Duodenal mucosa (tissue), 2 donors: ENCODE measurements around the gene EMILIN3.
"Not testable (repeated sequence)": the region's sequence is repeated elsewhere in the genome, so short reads cannot be mapped to it uniquely, and the experiment has no call there.

ENCODE experiments used
- H3K27ac ChIP-seq: one replicate; pipeline ENCODE4 v1.7.0; 2013; ENCODE audit warnings: low read depth, low read length
- H3K27me3 ChIP-seq, 2 donors: one replicate each; pipeline ENCODE4 v1.7.0; 2013; ENCODE audit warnings: low read length in 2 of 2, control low read depth in 1 of 2; ENCODE audit not compliant: insufficient read depth in 2 of 2, control insufficient read depth in 1 of 2
- H3K36me3 ChIP-seq, 2 donors: one replicate each; pipeline ENCODE4 v1.7.0; 2013; ENCODE audit warnings: low read length in 2 of 2, control low read depth in 1 of 2; ENCODE audit not compliant: insufficient read depth in 2 of 2, control insufficient read depth in 1 of 2
- H3K4me1 ChIP-seq, 2 donors: one replicate each; pipeline ENCODE4 v1.7.0; 2013; ENCODE audit warnings: low read length in 2 of 2, control low read depth in 1 of 2; ENCODE audit not compliant: insufficient read depth in 2 of 2, control insufficient read depth in 1 of 2
- H3K4me3 ChIP-seq, 2 donors: one replicate each; pipeline ENCODE4 v1.7.0; 2013; ENCODE audit warnings: low read length in 2 of 2, low read depth in 1 of 2
- H3K9ac ChIP-seq, 2 donors: one replicate each; pipeline ENCODE4 v1.7.0; 2013; ENCODE audit warnings: low read length in 2 of 2, low read depth in 1 of 2
- H3K9me3 ChIP-seq, 2 donors: one replicate each; pipeline ENCODE4 v1.7.0; 2013; ENCODE audit warnings: low read length in 2 of 2, control low read depth in 1 of 2; ENCODE audit not compliant: control insufficient read depth in 1 of 2

Gene EMILIN3

GRCh38 chr20:41320976-41321375, 45.6 kb downstream of the EMILIN3 start:
- Histone ChIP-seq H3K4me3 (no peak overlapping the region), H3K27ac (no peak overlapping the region), H3K36me3 (no peaks in the 10 kb centered on the region), H3K9ac (no peak overlapping the region), H3K4me1 (peaks cover 13 to 25% of the 10 kb centered on the region in 2 donors), H3K27me3 (no peaks in the 10 kb centered on the region), H3K9me3 (no peaks in the 10 kb centered on the region)

- Histone ChIP-seq H3K4me1 (peaks cover 15 to 26% of the 10 kb centered on the region in 2 donors), H3K9me3 (no peaks in the 10 kb centered on the region), H3K9ac (no peak overlapping the region), H3K27ac (no peak overlapping the region), H3K4me3 (no peak overlapping the region), H3K27me3 (no peaks in the 10 kb centered on the region), H3K36me3 (no peaks in the 10 kb centered on the region)
These were observed 46.2 kb downstream of the EMILIN3 start for GRCh38 chr20:41320441-41320840.

GRCh38 chr20:41318271-41318649, 48.4 kb downstream of the EMILIN3 start:
- H3K9me3 ChIP-seq: no peaks in the 10 kb centered on the region
- no peaks in the 10 kb centered on the region for H3K27me3 ChIP-seq
- peak overlapping the region; percentile 84 for H3K27ac ChIP-seq
- no peaks in the 10 kb centered on the region for H3K36me3 ChIP-seq
- peak overlapping the region; percentile 72 to 88 for H3K4me3 ChIP-seq
- peak overlapping the region; percentile 48 to 56 for H3K9ac ChIP-seq
- peaks cover 15 to 26% of the 10 kb centered on the region in 2 donors for H3K4me1 ChIP-seq

- Histone ChIP-seq H3K27ac (peak within 1 kb of the TSS; percentile 84), H3K4me3 (peak within 1 kb of the TSS; percentile 74 to 88), H3K4me1 (peaks cover 15 to 26% of the 10 kb centered on the region in 2 donors), H3K9ac (peak within 1 kb of the TSS; percentile 78 to 83), H3K36me3 (no peaks in the 10 kb centered on the region), H3K9me3 (no peaks in the 10 kb centered on the region), H3K27me3 (no peaks in the 10 kb centered on the region)
These were observed 48.9 kb downstream of the EMILIN3 start, which contains the start of gene ZHX3 for GRCh38 chr20:41317546-41318270. Gene ZHX3, minus strand, starts transcription at chr20:41317731. Its CDS starts 112,815 bp downstream, at chr20:41204916.

GRCh38 chr20:41316602-41317545, 49.7 kb downstream of the EMILIN3 start:
- Histone ChIP-seq H3K4me1 (peaks cover 12 to 26% of the 10 kb centered on the region in 2 donors), H3K27ac (peak overlapping the region; percentile 76), H3K27me3 (no peaks in the 10 kb centered on the region), H3K9ac (peak overlapping the region; percentile 78 to 83), H3K9me3 (no peaks in the 10 kb centered on the region), H3K36me3 (no peaks in the 10 kb centered on the region), H3K4me3 (peak overlapping the region; percentile 74 to 88)

GRCh38 chr20:41316051-41316450, 50.6 kb downstream of the EMILIN3 start:
- Histone ChIP-seq H3K4me1 (peaks cover 11 to 26% of the 10 kb centered on the region in 2 donors), H3K4me3 (peak overlapping the region; percentile 74 to 88)

GRCh38 chr20:41314386-41314785, 52.2 kb downstream of the EMILIN3 start:
- H3K9me3 ChIP-seq: no peaks in the 10 kb centered on the region
- H3K4me3 ChIP-seq: no peak overlapping the region
- H3K4me1 ChIP-seq: peaks cover 13 to 26% of the 10 kb centered on the region in 2 donors
- H3K36me3 ChIP-seq: no peaks in the 10 kb centered on the region
- H3K9ac ChIP-seq: no peak overlapping the region
- no peak overlapping the region for H3K27ac ChIP-seq
- no peaks in the 10 kb centered on the region for H3K27me3 ChIP-seq

More at GRCh38 chr20:41316051-41316450, 50.6 kb downstream of the EMILIN3 start:
- no peak overlapping the region for H3K9ac ChIP-seq
- H3K27ac ChIP-seq: no peak overlapping the region
- H3K9me3 ChIP-seq: no peaks in the 10 kb centered on the region
- H3K36me3 ChIP-seq: no peaks in the 10 kb centered on the region
- no peaks in the 10 kb centered on the region for H3K27me3 ChIP-seq

- peaks cover 26 to 34% of the 10 kb centered on the region in 2 donors for H3K4me1 ChIP-seq
- not testable (repeated sequence) for H3K4me3 ChIP-seq, H3K36me3 ChIP-seq, H3K27me3 ChIP-seq, H3K27ac ChIP-seq, H3K9me3 ChIP-seq, H3K9ac ChIP-seq
These were observed 54.6 kb downstream of the EMILIN3 start for GRCh38 chr20:41312009-41312408.
